K562 (cell line): ENCODE results near the gene P2RX5. TPM values are rescaled to one million over a fixed set of nuclear protein-coding genes. Genes with fewer than 3 reads are reported as not detected.

Experiments used
- BCOR ChIP-seq: fragments of 450-650 bp; IDR thresholded peaks from 2 replicates; pipeline ENCODE4 v1.6.1; 2016
- CTCF ChIP-seq, 3 experiments: IDR thresholded peaks in 2 of 3; conservative IDR thresholded peaks in 1 of 3; 2 replicates each; pipeline ENCODE4 v1.5.1; 2011 to 2012; ENCODE audit warnings: low read length in 3 of 3, mild to moderate bottlenecking in 3 of 3, control low read depth in 2 of 3, improper control_type of control experiment in 1 of 3, inconsistent platforms in 1 of 3, low read depth in 1 of 3, mixed read lengths in 1 of 3, moderate library complexity in 1 of 3; ENCODE audit not compliant: insufficient read depth in 2 of 3
- DNMT1 ChIP-seq: fragments of 450-650 bp; IDR thresholded peaks from 2 replicates; pipeline ENCODE4 v1.6.1; 2016; ENCODE audit warnings: antibody characterized with exemption, mild to moderate bottlenecking
- ETS2 ChIP-seq: IDR thresholded peaks from 2 replicates; pipeline ENCODE4 v1.6.1; 2016; ENCODE audit warnings: borderline replicate concordance, missing genetic modification characterization, mild to moderate bottlenecking, moderate library complexity, missing compliant biosample characterization; ENCODE audit not compliant: poor library complexity, severe bottlenecking
- GMEB1 ChIP-seq: fragments of 250-450 bp; sonication (Bioruptor Pico); IDR thresholded peaks from 2 replicates; pipeline ENCODE4 v1.4.0; 2020; ENCODE audit warnings: mild to moderate bottlenecking
- GTF2E2 ChIP-seq: fragments of 200-800 bp; sonication (Bioruptor generic); IDR thresholded peaks from 2 replicates; pipeline ENCODE4 v1.6.1; 2016; ENCODE audit warnings: missing genetic modification characterization, missing compliant biosample characterization
- HDAC2 ChIP-seq: fragments of 450-650 bp; IDR thresholded peaks from 2 replicates; pipeline ENCODE4 v1.6.1; 2016; ENCODE audit warnings: mild to moderate bottlenecking
- HES1 ChIP-seq: fragments of 450-650 bp; IDR thresholded peaks from 2 replicates; pipeline ENCODE4 v1.6.1; 2016; ENCODE audit warnings: low read depth, mild to moderate bottlenecking, moderate library complexity
- PCBP2 ChIP-seq: fragments of 200-400 bp; formaldehyde crosslinking; IDR thresholded peaks from 2 replicates; pipeline ENCODE4 v1.6.1; 2018; ENCODE audit warnings: low read length, low read depth, mild to moderate bottlenecking, moderate library complexity; ENCODE audit not compliant: poor library complexity, severe bottlenecking
- RAD51 ChIP-seq: fragments of 450-650 bp; IDR thresholded peaks from 2 replicates; pipeline ENCODE4 v1.7.1; 2016; ENCODE audit warnings: low read depth, mild to moderate bottlenecking, borderline replicate concordance
- RCOR1 ChIP-seq, 2 experiments: IDR thresholded peaks; 2 replicates each; pipeline ENCODE4 v1.6.1; 2012; ENCODE audit warnings: low read depth in 2 of 2, low read length in 2 of 2, borderline replicate concordance in 1 of 2, improper control_type of control experiment in 1 of 2
- SMAD2 ChIP-seq: fragments of 150-350 bp; IDR thresholded peaks from 2 replicates; pipeline ENCODE4 v1.6.1; 2014; ENCODE audit warnings: low read depth, mild to moderate bottlenecking, low read length
- SMAD3 ChIP-seq: fragments of 450-650 bp; formaldehyde crosslinking; conservative IDR thresholded peaks from 2 replicates; pipeline ENCODE4 v1.4.0; 2020; ENCODE audit warnings: mild to moderate bottlenecking
- SOX6 ChIP-seq: fragments of 450-650 bp; IDR thresholded peaks from 2 replicates; pipeline ENCODE4 v1.6.1; 2014; ENCODE audit warnings: mild to moderate bottlenecking
- TCF7 ChIP-seq: sonication (generic); IDR thresholded peaks from 2 replicates; pipeline ENCODE4 v1.6.1; 2016; ENCODE audit warnings: antibody characterized with exemption, borderline replicate concordance
- TCF7L2 ChIP-seq: fragments of 150-350 bp; IDR thresholded peaks from 2 replicates; pipeline ENCODE4 v1.6.1; 2016; ENCODE audit warnings: low read depth, mild to moderate bottlenecking, low read length, moderate library complexity
- TEAD4 ChIP-seq, 2 experiments: sonication (generic) in 1 of 2; formaldehyde crosslinking in 1 of 2; IDR thresholded peaks; 2 replicates each; pipeline versions ENCODE4 v1.6.1 to v1.8.0; 2012 to 2022; ENCODE audit warnings: borderline replicate concordance in 1 of 2, inconsistent platforms in 1 of 2, low read length in 1 of 2, mild to moderate bottlenecking in 1 of 2, missing genetic modification reagents in 1 of 2
- ZNF134 ChIP-seq: fragments of 250-450 bp; sonication (Bioruptor Pico); conservative IDR thresholded peaks from 2 replicates; pipeline ENCODE4 v1.4.0; 2020
- ZNF277 ChIP-seq: fragments of 250-450 bp; sonication (Bioruptor Pico); IDR thresholded peaks from 2 replicates; pipeline ENCODE4 v1.8.0; 2022; ENCODE audit warnings: inconsistent platforms, mild to moderate bottlenecking, moderate library complexity, borderline replicate concordance
- ZNF354B ChIP-seq: fragments of 250-450 bp; sonication (Bioruptor Pico); IDR thresholded peaks from 2 replicates; pipeline ENCODE4 v1.4.0; 2020
- polyA plus RNA-seq, 8 experiments: library from polyadenylated mRNA; depleted of rRNA in 4 of 8; stranded (reverse) in 5 of 8; unstranded in 3 of 8; fragments of >200 nt; fragmentation: Nextera tagmentation in 2 of 8; fragmentation: Illumina TruSeq in 1 of 8; extraction: Ambion mirVana in 2 of 8; extraction: Trizol in 1 of 8; gene quantifications; 2 replicates each; pipeline versions ENCODE4 v1.2.1 to v1.2.3, GENCODE V29; 2011 to 2014; ENCODE audit warnings: inconsistent platforms in 1 of 8, missing spikeins in 1 of 8
- total RNA-seq, 7 experiments: library from RNA; depleted of rRNA in 6 of 7; stranded (reverse); fragments of >200 nt in 6 of 7; fragmentation: Illumina TruSeq in 2 of 7; extraction: Trizol in 2 of 7; gene quantifications; 2 replicates each; pipeline versions ENCODE4 v1.2.1 to v1.2.3, GENCODE V29; 2011 to 2021; ENCODE audit warnings: low replicate concordance in 1 of 7

The P2RX5 gene
- total and polyA plus RNA-seq, 9 of the 15 experiments (the other 6 are each of a cell fraction or from before 2014, with no cell fraction given) = 0.31 to 4.0 (median 1.3) TPM

GRCh38 chr17:3641717-3642486 is 54.1 kb downstream of the P2RX5 start (continued):
- TF ChIP-seq CTCF (IDR thresholded peaks at IDR 0.05 in 2 of 3, conservative IDR thresholded peaks at IDR 0.05 in 1 of 3; ENCODE audit: insufficient read depth in 2 of 3, low read depth in 1 of 3, low read length in 3 of 3) = no peak
- TF ChIP-seq TCF7 = no peak
- TF ChIP-seq GMEB1 = no peak
- 0 out of 2 replicates have a peak, but pooled peaks have one; percentile 33 for TF ChIP-seq BCOR
- peak; percentile 91 for TF ChIP-seq SOX6
- peak; percentile 82 for TF ChIP-seq HES1
- peak; percentile 60; the same call in 1 of the 2 replicates for TF ChIP-seq TEAD4 (IDR thresholded peaks at IDR 0.05; ENCODE audit: low read length)
- TF ChIP-seq TEAD4 (CRISPR knock-in tag; IDR thresholded peaks at IDR 0.05; ENCODE audit: borderline replicate concordance) = no peak
- TF ChIP-seq ETS2 = no peak
- TF ChIP-seq TCF7L2 = no peak
- TF ChIP-seq ZNF354B (CRISPR knock-in tag) = no peak
- TF ChIP-seq GTF2E2 = no peak
- TF ChIP-seq SMAD2 = no peak
- no peak for TF ChIP-seq ZNF277
- peak; percentile 55; the same call in 1 of the 2 replicates for TF ChIP-seq HDAC2
- no peak for TF ChIP-seq DNMT1
- TF ChIP-seq SMAD3 (CRISPR knock-in tag) = no peak
- TF ChIP-seq RAD51 = no peak
- no peak for TF ChIP-seq ZNF134 (CRISPR knock-in tag)
- peak in 1 of 2 experiments; percentile 94; a peak in 2 of 4 replicates for TF ChIP-seq RCOR1 (IDR thresholded peaks at IDR 0.05; ENCODE audit: borderline replicate concordance in 1 of 2, low read depth in 2 of 2, low read length in 2 of 2)
- TF ChIP-seq PCBP2 = no peak
